NCI-H187 treated with DMSO at 0.1 percent for 48 hours (cell line): Measurements from ENCODE around the gene KDM4C.

ENCODE experiments used
- DNase-seq: peaks from one replicate; lab custom pipeline; 2025; lab: John Stamatoyannopoulos, UW

KDM4C gene

DNA sequence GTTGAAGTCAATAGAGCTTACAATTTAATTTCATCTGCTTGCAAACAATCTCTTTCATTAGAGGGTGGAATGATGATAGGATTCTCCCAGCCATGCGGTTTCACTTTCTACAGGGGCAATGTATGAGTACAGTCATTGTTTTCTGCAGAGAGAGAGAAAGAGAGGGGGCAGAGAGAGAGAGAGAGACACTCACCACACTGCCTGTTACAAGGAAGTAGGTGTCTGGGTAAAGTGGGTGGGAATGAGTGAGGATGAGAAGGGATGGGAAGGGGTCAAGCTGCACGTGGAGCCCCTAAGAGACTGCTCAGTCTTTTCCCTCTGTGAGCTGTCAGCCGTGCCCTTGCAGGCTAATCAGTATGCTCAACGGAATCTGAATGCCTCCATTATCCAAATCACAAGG is 454.3 kb downstream of the KDM4C start:
- DNase-seq = no peak

GRCh38 chr9:7216004-7216841 is 458.4 kb downstream of the KDM4C start:
- DNase-seq = no peak

DNA sequence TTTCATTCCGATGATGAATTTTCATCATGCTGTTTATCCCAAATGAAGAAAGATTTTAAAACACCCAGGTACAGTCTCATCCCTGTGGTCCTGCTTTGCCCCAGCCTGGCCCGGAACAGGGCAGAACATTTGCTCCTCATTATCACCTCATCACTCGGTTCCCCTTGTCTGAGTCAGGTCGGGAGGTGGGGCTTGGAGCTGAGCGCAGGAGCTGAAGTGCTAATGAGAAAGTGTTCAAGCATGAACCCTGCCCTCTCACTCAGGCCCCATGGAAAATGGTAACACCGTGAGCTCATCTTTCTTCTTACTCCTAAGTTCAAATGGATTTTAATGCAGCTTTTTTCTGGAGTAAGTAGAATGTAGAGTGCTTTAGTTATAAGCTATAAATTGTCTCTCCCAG is 466.2 kb downstream of the KDM4C start:
- DNase-seq = no peak
